ENCODE results near the gene RWDD2A. TPM values are rescaled to one million over a fixed set of nuclear protein-coding genes. Genes with fewer than 3 reads are reported as not detected.

The RWDD2A gene
- total RNA-seq, 1 donor from 2014 or later: 1.8 TPM

Other genes with a start within 250 kb of the RWDD2A start
- gene UBE3D, start 127.5 kb upstream of the RWDD2A start, total RNA-seq: 6.1 and 11.3 TPM in 2 replicates
- gene DOP1A, start 125.7 kb upstream of the RWDD2A start, total RNA-seq: 29.5 and 35.2 TPM in 2 replicates
- gene PGM3, start 92 bp upstream of the RWDD2A start, total RNA-seq: 97.7 and 101 TPM in 2 replicates
- gene ME1, start 237.7 kb downstream of the RWDD2A start, total RNA-seq: 18.2 and 37.6 TPM in 2 replicates

Data from bronchial epithelial cell (primary cell).